Stimulated activated CD8-positive, alpha-beta memory T cell treated with anti-CD3 and anti-CD28 coated beads, Interleukin-7, amount 100 ng/mL, for 4 hours (primary cell): ENCODE results near the gene PDZK1.
A peak's percentile ranks its signal among the peaks of the same experiment; 100 is the strongest.
"Not testable (repeated sequence)": the region's sequence is repeated elsewhere in the genome, so short reads cannot be mapped to it uniquely, and the experiment has no call there.

Experiments used
- DNase-seq, 2 donors: peaks; one replicate each; pipeline ENCODE4 v3.0.0-alpha.2; 2020; ENCODE audit warnings: low read depth in 2 of 2

The PDZK1 gene

DNA sequence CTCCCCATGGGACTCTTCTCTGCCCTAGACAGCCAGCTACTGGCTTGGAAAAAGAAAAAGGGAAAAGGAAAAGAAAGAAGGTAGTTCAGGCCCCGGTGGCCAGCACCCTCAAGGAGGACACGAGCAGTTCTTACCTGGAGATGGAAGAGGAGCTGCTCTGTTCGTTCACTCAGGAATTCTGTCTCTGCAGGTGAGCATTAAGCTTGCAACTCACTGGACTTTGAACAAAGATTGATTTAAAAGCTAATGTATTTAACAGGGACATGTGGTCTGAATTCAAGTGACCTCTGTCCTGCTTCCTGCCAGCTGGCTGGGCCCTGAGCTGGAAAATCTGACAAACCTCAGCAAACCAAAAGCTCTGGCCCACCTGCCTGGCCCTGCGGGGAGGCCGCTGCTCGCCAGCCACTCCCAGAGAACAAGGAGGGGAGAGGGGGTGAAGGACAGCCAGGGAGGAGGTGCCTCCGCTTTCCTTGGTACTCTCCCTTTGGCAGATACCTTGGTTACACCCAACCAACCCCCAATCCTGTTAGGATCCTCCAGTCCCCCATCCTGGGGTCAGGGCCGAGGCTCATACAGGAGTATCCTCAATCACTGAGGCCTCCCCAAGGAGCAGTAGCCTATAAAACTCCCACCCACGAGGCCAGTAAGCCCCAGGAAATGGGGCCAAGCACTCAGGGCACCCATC lies at the start of gene PDZK1:
PDZK1 (minus strand) TSS at position 186 of the 685 bp plus-strand sequence. CDS start 19,347 bp downstream, outside the sequence.
- no peak for DNase-seq

DNA sequence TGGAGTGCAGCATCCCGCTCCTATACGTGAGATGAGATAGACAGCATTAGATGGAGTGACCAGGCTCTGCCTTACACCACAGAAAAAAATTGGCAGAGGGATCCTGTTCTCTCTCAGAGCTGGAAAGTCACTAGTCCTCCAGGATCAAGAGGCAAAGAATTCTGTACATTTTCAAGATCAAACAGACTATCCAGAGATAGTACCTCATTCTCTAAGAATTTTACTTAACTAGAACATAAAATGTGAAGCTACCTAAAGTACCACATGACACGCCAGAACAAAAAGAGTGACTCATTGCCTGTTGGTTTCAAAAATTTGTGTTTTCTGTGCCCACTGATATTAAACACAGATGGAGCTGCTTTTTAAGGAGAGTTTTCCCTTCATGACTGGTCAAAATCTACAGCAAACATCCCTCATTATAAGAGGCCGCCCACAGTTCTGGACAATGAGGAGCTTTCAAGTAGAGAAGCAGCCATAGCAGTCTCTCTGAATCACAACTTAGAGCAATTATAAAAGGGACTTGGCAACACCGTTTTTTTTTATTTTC lies 44.4 kb upstream of the PDZK1 start:
- DNase-seq = no peak

GRCh38 chr1:145750426-145750825 lies 43.3 kb upstream of the PDZK1 start:
- DNase-seq = no peak

DNA sequence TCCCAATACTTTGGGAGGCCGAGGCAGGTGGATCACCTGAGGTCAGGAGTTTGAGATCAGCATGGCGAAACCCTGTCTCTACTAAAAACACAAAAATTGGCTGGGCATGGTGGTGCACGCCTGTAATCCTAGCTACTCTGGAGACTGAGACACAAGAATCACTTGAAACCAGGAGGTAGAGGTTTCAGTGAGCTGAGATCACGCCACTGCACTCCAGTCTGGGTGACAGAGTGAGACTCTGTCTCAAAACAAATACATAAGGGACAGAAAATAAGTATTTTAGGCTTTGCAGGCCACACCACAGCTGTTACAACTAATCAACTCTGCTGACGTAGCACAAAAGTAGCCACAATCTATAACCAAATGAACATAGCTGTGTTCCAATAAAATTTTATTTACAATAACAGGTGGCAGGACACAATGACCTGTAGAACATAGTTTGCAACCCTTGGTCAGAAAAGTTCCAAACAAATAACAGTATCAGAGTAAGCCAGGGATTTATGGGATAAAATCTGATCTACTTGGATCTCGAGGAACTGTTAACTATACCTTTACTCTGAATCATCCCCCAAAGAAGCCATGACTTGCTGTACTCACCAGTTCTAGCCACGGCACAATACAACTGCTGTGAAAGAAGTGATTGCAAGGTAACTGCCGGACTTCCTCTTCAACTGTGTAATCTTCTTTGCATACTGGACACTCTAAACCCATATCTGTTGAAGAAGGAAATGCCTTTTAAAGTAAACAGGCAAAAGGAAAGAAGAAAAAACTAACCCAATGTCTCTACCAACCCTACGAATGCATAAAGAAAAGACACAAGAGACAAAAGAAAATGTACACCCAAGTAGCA lies 40.5 kb upstream of the PDZK1 start:
- DNase-seq = no peak

DNA sequence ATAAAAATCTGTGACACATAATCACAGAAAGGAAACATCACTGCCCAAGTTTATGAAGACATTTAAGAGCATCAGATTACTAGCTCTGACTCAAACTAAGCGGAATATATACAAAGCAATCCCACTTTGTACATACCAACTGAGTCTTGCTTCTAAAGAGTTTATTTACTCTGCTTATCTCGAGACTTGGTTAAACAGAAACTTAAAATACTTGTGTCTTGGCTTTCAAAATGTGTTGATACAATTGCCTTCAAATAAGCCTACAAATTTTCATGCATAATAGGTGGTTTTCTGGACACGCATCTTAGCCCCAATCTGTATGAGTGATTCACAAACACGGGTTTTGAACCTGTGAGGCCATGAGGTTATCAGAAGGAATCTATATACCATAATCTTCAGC lies 33.1 kb upstream of the PDZK1 start:
- DNase-seq = no peak

DNA sequence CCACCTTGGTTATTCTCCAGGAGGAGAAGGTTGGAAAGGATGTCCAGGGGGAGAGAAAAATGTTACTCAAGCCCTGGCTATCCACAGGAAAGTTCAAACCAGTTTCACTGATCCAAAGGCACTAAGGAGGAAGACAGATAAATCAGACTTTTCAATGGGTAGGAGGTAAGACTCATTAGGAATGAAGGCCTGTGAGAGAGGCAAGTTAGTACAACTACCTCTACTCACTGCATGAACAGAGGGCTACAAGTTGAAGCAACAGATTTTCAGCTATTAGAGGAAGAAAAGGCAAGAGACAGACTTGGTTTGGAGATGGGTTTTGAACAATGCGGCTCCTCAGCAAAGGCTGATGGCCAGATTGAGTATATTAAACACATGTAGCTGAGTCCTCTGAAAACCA lies 29.0 kb upstream of the PDZK1 start:
- DNase-seq = no peak

DNA sequence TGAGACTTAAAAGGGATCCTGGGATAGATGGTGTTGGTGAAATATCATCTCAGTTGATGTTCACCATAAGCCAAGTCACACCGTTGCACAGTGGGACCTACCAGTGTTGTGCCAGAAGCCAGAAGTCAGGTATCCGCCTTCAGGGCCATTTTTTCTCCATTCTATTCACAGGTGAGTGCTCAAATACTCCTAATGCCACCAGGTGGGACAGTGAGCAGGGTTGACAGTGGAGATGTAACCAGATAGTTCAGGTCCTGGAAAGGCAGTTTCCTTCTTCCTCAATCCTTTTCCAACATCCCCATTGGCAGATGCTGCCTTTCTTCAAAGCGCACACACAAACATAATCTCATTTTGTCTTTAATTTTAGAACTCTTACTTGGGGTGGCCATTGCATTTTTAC lies 23.7 kb upstream of the PDZK1 start:
- no peak for DNase-seq

DNA sequence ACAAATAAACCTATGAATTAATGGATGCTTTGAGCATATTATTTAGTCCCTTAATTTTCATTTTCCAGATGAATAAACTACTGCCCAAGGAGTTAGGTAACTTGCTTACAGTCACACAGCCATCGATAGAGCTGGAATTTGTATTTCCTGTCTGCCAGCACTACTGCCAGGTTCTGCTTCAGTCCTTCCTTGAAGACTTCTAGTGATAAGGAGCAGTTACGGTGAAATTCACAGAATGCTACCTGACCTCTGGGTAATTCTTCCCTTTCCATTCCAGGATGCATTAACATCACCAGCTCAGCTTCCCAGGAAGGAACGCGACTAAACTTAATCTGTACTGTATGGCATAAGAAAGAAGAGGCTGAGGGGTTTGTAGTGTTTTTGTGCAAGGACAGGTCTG lies 23.3 kb upstream of the PDZK1 start:
- DNase-seq = no peak

DNA sequence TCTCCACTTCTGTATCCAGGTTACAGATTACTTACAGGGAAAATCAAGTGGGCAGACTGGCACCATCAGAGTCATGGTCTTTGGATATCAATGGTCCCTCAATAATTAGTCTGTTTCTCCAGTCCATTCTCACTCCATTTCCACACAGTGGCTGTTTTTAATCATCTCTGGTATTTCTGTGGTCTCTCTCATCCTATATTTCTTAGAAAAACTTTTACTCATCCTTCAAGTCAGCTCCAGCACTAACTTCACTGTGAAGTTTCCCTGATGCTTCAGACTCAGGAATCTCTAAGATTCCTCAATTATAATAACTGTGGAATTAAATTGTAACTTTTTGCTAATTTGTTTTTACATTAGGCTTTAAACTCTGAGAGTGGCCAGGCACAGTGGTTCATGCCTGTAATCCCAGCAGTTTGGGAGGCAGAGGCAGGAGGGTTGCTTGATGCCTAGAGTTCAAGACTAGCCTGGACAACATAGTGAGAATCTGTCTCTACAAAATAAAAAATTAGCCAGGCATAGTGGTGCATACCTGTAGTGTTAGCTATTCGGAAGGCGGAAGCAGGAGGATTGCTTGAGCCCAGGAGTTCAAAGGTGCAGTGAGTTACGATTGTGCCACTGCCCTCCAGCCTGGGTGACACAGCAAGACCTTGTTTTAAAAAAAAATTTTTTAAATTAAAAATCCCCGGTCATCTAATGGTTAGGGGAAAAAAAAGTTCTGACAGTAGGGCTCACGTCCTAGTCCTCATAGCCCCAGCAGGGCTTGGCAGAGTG lies 22.7 kb upstream of the PDZK1 start:
- DNase-seq = no peak

- no peak for DNase-seq
Observed at GRCh38 chr1:145729196-145729595, 22.0 kb upstream of the PDZK1 start.

- DNase-seq = not testable (repeated sequence)
Observed at GRCh38 chr1:145726193-145726592, 19.0 kb upstream of the PDZK1 start.

DNA sequence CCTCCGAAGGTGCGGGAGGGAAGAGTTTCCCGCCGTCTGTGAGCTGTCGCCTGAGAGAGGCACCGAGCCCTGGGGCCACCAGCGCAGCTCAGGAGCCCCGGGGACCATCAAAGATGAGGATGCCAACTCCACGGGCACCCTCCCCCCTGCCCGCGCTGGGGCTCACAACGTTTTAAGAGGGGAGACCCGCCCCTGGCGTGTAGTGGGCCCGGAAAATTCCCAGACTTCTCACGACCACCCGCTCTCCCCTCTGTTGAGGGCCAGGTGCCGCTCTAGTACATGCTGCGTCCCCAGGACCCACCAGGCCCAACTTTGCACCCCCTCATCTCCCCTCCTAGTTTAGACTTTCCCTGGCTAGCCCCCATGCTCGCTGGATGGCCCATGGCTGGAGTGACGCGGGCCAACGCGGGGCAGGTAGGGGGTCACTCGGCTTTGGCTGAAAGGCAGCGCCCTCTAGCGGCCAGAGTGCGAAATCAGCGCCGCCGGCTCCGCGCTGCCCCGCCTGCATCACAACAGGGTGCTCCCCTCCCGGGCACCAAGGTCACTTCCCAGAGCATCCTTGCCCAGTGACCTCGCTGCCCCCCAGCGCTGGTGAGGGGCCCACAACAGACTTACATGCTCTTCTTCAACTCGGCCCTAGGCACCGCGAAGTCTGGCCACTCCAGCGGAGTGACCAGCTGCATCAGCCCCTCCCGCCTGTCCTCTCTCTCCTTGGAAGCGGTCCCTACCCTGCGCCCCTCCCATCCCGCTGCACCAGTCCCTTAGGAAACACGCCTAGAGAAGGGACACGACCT lies 13.9 kb upstream of the PDZK1 start:
- DNase-seq = peak; percentile 32 to 56

- DNase-seq = no peak
Observed at GRCh38 chr1:145720556-145720877, 13.3 kb upstream of the PDZK1 start.

- no peak for DNase-seq
Observed at GRCh38 chr1:145719230-145720079, 12.3 kb upstream of the PDZK1 start, which contains the start of gene CD160. Gene CD160, plus strand, starts transcription at chr1:145719499. Its CDS starts 8,829 bp downstream, at chr1:145728328.

- not testable (repeated sequence) for DNase-seq
Observed at GRCh38 chr1:145718465-145718864, 11.3 kb upstream of the PDZK1 start.

DNA sequence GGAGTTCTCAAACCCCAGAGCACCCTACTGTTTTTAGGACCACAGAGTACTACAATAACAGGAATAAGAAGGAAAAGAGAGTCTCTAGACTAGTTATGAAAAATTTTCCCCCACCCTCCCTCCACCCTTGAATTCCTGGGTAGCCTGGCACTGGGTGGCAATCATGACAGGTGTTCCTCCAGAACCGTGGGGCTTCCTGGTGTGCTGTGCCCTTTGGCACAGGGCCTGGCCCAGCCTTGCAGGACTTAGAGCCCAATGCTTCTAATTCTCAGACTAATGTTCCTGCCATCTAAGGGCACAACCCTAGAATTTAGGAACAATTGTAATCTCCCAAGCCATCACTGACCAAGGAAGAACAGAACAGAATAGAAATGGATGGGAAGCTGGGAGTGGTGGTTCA lies 10.7 kb upstream of the PDZK1 start:
- no peak for DNase-seq

DNA sequence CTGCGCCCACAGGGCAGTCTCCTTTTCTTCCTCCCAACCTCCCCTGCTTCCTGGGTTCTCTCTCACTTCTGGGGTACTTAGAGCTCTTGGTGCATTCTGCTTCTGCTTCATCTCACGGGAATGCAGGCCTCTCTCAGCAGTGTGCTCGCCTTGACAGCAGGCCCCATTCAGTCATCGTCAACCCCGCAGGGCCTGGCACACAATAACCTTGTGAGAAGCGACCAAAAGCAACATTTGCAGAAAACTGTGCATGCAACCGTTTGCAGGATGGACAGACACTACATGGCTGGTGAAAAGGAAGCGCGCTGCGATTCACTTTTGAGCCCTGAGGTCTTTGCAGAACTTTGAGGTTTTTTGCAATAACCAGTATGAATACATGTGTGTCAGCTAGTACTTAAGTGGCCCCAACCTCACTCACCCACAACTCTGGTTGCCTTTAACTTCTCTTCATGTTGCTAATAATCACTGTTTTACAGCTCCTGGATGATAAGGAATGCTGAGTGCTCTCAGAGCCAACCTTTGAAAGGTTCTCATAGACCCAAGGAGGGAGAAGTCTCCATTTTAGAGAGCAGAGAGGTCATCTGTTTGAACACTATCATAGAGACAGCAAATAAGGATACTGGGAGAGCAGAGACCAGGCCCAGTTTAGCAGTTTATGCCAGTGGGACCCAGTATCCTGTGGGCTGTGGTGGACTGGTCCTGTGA lies 9.6 kb upstream of the PDZK1 start:
- DNase-seq = no peak

- no peak for DNase-seq
Observed at GRCh38 chr1:145714524-145715111, 7.5 kb upstream of the PDZK1 start.

DNA sequence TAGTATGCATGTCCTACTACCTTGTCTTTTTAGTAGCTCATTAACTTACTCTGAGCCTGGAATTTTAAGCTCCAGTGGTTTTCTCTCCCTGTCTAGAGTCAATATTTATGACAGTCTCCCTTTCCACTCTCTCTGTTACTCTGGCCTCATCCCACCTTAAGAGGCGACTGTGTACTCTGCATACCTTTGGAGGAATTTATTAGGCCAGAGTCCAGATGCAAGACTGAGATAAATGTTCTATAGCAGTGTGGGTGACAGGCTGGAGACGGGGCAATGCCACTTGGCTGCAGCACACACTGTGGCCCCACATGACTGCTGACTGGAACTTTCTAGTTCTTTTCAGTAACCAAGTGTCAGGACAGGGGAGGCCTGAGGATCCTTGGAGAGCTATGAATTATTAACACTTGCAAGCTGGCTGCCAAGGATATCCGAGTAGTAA lies 4.1 kb upstream of the PDZK1 start:
- DNase-seq = no peak
